ENCODE results near the gene TTC24.
A peak's percentile ranks its signal among the peaks of the same experiment; 100 is the strongest.
"Not testable (repeated sequence)": the region's sequence is repeated elsewhere in the genome, so short reads cannot be mapped to it uniquely, and the experiment has no call there.

Gene TTC24

DNA sequence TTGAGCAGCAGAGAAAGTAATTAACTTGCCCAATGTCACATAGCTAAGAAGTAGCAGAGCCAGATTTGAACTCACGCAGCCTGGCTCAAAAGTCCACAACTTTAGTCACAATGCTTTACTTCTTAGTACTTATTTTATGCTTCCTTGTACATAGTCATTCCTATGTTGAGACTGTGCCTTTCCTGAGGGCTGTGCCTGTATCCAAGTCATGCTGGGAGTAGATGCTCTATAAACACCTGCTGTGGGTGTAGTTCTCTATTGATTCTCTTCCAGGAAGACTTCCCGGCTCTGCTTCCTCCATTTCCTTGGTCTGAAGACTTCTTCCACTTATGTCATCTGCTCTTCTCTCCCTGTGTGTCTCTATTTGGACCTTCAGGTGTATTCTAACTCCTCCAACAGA lies 23.8 kb upstream of the TTC24 start:
- DNase-seq = no peak

DNA sequence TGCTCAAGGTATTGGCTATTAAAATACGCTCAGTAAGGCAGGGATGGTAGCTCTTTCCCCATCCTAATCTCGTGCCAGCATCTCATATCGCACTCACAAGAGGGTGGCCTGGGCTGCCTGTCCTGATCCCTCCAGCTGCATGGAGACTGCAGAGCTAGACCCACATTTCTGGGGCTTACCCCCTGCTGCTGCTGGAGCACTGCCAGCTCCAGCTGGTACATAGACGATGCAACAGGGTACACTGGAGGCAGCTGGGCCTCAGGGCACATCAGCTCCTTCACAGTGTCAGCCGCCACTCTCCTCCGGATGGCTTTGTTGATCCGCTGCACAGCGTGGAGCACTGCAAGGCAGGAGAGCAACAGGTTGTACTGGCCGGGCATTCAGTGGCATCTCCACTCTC lies 23.2 kb upstream of the TTC24 start:
- DNase-seq = no peak

- DNase-seq = no peak
Observed at GRCh38 chr1:156559086-156559796, 20.3 kb upstream of the TTC24 start.

DNA sequence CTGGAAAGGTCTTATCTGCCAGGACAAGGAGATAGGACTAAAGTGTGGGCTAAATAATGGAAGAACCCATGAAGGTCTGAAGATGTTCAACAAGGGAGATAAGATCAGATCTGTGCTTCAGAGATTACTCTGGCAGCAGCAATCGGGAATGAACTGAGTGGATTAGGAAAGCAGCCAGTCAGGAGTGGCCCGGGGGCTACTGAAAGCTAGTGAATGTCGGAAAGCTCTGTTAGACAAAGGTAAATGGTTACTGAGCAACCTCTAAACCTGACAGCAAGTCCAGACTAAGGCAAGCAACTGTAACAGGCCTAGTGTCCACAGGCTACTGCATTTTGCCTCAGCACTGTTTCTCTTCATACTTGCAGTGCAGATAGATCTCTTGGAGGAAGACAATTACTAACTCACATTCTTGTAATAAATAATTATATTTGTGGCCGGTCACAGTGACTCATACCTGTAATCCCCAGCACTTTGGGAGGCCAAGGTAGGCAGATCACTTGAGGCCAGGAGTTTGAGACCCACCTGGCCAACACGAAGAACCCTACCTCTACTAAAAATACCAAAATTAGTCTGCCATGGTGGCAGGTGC lies 19.6 kb upstream of the TTC24 start:
- no peak for DNase-seq

GRCh38 chr1:156560585-156561163 lies 18.8 kb upstream of the TTC24 start:
- DNase-seq = no peak

GRCh38 chr1:156565519-156565918 lies 14.0 kb upstream of the TTC24 start:
- no peak for DNase-seq

GRCh38 chr1:156566436-156566835 lies 13.1 kb upstream of the TTC24 start:
- no peak for DNase-seq

DNA sequence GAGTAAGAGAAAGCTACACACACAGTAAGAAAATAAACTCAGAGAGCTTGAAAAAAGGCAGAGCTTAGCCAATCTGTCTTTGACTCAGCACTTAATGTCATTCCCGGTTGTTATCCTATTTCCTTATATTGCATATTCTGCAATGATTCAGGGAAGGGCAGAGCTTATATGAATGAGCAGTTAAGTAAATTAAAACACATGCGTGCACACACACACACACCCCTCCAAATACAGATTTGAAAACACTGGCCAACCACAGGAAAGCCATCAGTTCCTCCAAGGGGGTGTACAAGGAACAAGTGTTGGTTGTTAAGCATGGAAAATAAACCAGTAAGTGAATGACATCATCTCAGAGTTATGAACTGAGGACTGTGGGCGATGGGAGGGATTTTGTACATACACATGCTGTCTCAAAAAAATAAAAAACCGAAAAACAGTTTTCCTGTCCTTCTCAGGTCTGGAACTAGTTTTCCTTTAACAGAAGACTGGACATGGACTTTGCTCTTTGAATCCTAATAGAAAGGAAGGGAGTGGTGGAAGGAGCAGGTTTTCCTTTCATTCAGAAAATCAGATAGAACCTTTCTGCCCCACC lies 8.2 kb upstream of the TTC24 start:
- no peak for DNase-seq

DNA sequence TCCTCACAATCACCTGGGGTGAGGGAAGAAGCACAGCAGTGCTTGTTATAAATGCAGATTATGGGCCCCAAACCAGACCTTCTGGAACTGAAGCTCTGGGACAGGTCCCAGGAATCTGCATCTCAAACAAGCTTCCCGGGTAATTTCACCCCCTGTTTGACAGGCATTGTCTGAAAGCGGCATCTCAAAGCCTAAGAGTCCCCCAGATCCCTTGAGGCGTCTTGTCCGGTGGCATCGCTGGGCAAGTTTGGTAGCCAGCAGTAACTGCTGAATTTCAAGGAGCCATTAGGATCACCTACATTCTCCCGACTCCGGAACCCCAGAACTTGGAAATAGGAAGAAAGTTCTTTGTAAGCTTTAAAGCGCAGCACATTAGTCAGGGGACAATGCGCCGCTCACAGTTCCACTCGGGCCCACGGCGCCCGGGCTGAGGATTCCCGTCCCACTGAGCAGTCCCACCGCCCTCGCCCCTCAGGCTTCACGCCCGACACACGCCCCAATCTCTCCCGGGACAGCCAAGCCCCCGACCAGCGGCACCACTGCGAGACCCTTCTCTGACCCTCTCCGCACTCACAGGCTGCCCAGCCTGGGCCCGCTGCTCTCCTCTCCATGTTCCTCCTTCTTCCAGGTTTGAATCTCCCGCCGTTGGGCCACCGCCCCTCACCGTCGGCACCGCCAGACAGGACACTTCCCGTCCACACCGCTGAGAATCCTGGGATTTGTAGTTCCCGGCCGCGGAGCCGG lies 7.4 kb upstream of the TTC24 start, which contains the start of gene IQGAP3:
IQGAP3 (minus strand) TSS at position 647 of the 744 bp plus-strand sequence; CDS start at position 611, 36 bp downstream.
- peak; percentile 81 for DNase-seq

DNA sequence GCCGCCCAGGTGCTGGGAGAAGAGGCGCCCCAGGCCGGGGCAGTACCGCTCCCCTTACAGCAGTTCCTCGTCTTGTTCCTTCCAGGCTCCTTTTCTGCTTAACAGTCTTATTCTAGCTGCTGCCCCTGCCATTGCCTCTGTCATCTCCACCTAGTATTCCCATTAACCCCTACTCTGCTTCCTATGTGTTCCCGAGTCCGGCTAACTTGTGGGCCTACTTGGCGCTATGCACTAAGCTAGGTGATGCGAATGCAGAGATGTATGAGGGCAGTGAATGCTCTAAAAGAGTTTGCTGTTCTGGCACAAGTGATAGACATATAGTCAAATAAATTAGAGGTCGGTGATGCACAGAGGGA lies 6.9 kb upstream of the TTC24 start:
- no peak for DNase-seq

GRCh38 chr1:156574039-156574633 lies 5.4 kb upstream of the TTC24 start:
- DNase-seq = no peak

GRCh38 chr1:156577550-156577949 lies 2.0 kb upstream of the TTC24 start:
- no peak for DNase-seq

- DNase-seq = no peak
Observed at GRCh38 chr1:156578055-156578454, 1.5 kb upstream of the TTC24 start.

DNA sequence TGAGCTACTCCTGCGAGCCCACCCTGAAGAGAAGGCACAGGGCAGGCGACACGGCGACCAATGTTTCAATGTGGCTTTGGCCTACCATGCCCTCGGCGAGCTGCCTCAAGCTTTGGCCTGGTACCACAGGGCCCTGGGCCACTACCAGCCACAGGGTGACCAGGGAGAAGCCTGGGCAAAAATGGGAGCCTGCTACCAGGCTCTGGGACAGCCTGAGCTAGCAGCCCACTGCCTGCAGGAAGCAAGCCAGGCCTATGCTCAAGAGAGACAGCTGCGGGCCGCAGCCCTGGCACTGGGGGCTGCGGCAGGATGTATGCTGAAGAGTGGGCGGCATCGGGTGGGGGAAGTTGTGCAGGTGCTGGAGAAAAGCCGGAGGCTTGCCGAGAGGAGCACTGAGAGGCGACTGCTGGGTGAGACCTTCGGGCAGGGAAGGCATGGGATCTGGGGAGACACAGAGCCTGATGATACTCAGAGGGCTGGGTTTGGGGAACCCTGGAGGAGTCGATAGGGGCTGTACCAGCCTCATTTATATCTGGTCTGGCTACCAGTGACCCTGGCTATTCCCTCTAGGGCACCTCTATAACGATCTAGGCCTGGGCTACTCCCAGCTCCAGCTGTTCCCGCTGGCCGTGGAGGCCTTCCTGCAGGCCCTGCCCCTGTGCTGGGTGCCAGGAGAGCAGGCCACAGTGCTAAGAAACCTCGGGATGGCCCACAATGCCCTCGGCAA lies 2.3 kb downstream of the TTC24 start:
- DNase-seq = no peak

GRCh38 chr1:156582388-156583017 lies 3.0 kb downstream of the TTC24 start:
- DNase-seq = no peak

GRCh38 chr1:156583821-156584622 lies 4.5 kb downstream of the TTC24 start:
- DNase-seq = peak; percentile 83

DNA sequence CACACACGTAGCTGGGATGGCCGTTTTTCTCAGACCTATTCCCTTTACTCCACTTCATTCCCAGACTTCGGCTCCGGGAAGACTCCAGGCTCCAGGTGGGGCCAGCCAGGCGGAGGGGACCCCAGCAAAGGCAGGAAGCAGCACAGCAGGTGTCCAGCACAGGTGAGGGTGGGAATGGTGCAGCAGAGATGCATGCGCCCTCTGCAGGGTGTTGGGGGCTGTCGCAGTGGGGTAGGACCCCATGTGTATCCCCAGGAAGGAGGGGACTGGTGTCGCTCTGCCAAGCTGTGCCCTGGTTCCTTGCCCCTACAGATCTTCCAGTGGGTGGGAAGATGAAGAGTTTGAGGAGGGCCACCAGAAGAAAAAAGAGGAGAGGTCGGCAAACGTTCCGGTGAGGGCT lies 5.3 kb downstream of the TTC24 start:
- DNase-seq = no peak

DNA sequence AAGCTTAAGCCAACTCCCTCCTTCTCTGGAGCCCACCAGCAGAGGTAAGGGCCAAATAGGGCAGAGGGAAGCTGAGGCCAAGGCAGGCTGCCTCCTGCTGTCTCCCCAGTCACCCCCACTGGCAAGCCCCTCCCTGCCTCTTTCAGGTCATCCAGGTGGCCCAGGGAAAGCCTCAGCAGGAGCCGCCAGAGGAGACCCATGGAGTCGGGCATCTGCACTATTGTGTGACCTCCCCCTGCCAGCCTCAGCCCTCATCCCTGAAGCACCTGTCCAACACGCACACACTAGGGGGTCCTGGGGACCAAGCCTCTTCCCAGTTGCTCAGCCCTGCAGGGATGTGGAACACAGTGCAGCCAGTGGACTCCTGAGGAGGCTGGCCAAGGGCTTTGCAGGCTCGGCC lies 6.8 kb downstream of the TTC24 start:
- no peak for DNase-seq

- no peak for DNase-seq
Observed at GRCh38 chr1:156586892-156587477, 7.5 kb downstream of the TTC24 start.

GRCh38 chr1:156587927-156588326 lies 8.4 kb downstream of the TTC24 start:
- DNase-seq = not testable (repeated sequence)
